ENCODE data around the gene PIEZO2. TPM values are rescaled to one million over a fixed set of nuclear protein-coding genes. Genes with fewer than 3 reads are reported as not detected.

Gene PIEZO2
- total RNA-seq, 4 donors from 2014 or later = 0.64 to 1.8 (median 1.6) TPM

- no peak for ATAC-seq
- H3K4me1 ChIP-seq = no peaks in the 10 kb centered on the region
- H3K9me3 ChIP-seq = no peaks in the 10 kb centered on the region
- no peaks in the 10 kb centered on the region for H3K27me3 ChIP-seq
- 80 to 92% methylated on average over 5 of the region's 12 CpGs for WGBS, 2 donors (ENCODE audit: low coverage in 1 of 2)
- no peaks in the 10 kb centered on the region for H3K36me3 ChIP-seq
- TF ChIP-seq CTCF (IDR thresholded peaks at IDR 0.05) (no peak), EP300 (IDR thresholded peaks at IDR 0.05) (no peak), POLR2AphosphoS5 (IDR thresholded peaks at IDR 0.05) (no peak), POLR2A (IDR thresholded peaks at IDR 0.05) (no peak)
- no peak overlapping the region for H3K4me3 ChIP-seq
- no peak overlapping the region for H3K27ac ChIP-seq
Measured at GRCh38 chr18:10681581-10682367, 467.6 kb downstream of the PIEZO2 start.

- H3K4me3 ChIP-seq = no peak overlapping the region
- no peaks in the 10 kb centered on the region for H3K9me3 ChIP-seq
- H3K36me3 ChIP-seq = no peaks in the 10 kb centered on the region
- TF ChIP-seq POLR2A (IDR thresholded peaks at IDR 0.05) (no peak), EP300 (IDR thresholded peaks at IDR 0.05) (no peak), POLR2AphosphoS5 (IDR thresholded peaks at IDR 0.05) (no peak), CTCF (IDR thresholded peaks at IDR 0.05) (no peak)
- H3K27me3 ChIP-seq = no peaks in the 10 kb centered on the region
- no peaks in the 10 kb centered on the region for H3K4me1 ChIP-seq
- no peak overlapping the region for H3K27ac ChIP-seq
- ATAC-seq = no peak
Measured at GRCh38 chr18:10680271-10680596, 469.1 kb downstream of the PIEZO2 start.

GRCh38 chr18:10679557-10680270 is 469.7 kb downstream of the PIEZO2 start:
- ATAC-seq = no peak
- Histone ChIP-seq H3K27ac (no peak overlapping the region), H3K27me3 (no peaks in the 10 kb centered on the region), H3K36me3 (no peaks in the 10 kb centered on the region), H3K4me1 (no peaks in the 10 kb centered on the region), H3K4me3 (no peak overlapping the region), H3K9me3 (no peaks in the 10 kb centered on the region)
- TF ChIP-seq CTCF (IDR thresholded peaks at IDR 0.05) = no peak
- no peak for TF ChIP-seq POLR2AphosphoS5 (IDR thresholded peaks at IDR 0.05)
- no peak for TF ChIP-seq EP300 (IDR thresholded peaks at IDR 0.05)
- TF ChIP-seq POLR2A (IDR thresholded peaks at IDR 0.05) = no peak
- 66 to 95% methylated on average over 2 to 3 of the region's 3 CpGs for WGBS, 2 donors (ENCODE audit: low coverage in 1 of 2)

GRCh38 chr18:10671441-10671840 is 477.9 kb downstream of the PIEZO2 start:
- TF ChIP-seq POLR2A (IDR thresholded peaks at IDR 0.05) (no peak), EP300 (IDR thresholded peaks at IDR 0.05) (no peak), CTCF (IDR thresholded peaks at IDR 0.05) (no peak), POLR2AphosphoS5 (IDR thresholded peaks at IDR 0.05) (no peak)
- Histone ChIP-seq H3K27ac (no peak overlapping the region), H3K27me3 (no peaks in the 10 kb centered on the region), H3K4me1 (no peaks in the 10 kb centered on the region), H3K9me3 (no peaks in the 10 kb centered on the region), H3K4me3 (no peak overlapping the region), H3K36me3 (no peaks in the 10 kb centered on the region)
- WGBS, 2 donors (ENCODE audit: low coverage in 1 of 2) = 78% methylated on average over 4 of the region's 4 CpGs
- no peak for ATAC-seq

GRCh38 chr18:10670856-10671255 is 478.5 kb downstream of the PIEZO2 start:
- WGBS, 2 donors (ENCODE audit: low coverage in 1 of 2) = 86 to 94% methylated on average over 2 to 3 of the region's 5 CpGs
- no peak for ATAC-seq
- no peak overlapping the region for H3K4me3 ChIP-seq
- no peak overlapping the region for H3K27ac ChIP-seq
- H3K27me3 ChIP-seq = no peaks in the 10 kb centered on the region
- no peaks in the 10 kb centered on the region for H3K9me3 ChIP-seq
- no peaks in the 10 kb centered on the region for H3K36me3 ChIP-seq
- no peaks in the 10 kb centered on the region for H3K4me1 ChIP-seq
- TF ChIP-seq EP300 (IDR thresholded peaks at IDR 0.05) = no peak
- no peak for TF ChIP-seq POLR2AphosphoS5 (IDR thresholded peaks at IDR 0.05)
- TF ChIP-seq POLR2A (IDR thresholded peaks at IDR 0.05) = no peak
- TF ChIP-seq CTCF (IDR thresholded peaks at IDR 0.05) = no peak

Measured in gastroesophageal sphincter (tissue), 4 donors.